Measurements from ENCODE around the gene RXRA.

GRCh38 chr9:134381272-134381661, 55.0 kb downstream of the RXRA start:
- TF ChIP-seq NFE2L2 (IDR thresholded peaks at IDR 0.05; ENCODE audit: low read depth, low read length): no peak
- TF ChIP-seq POLR2A (IDR thresholded peaks at IDR 0.05; ENCODE audit: low read depth, low read length): no peak
- no peak for TF ChIP-seq RFX5 (IDR thresholded peaks at IDR 0.05; ENCODE audit: low read depth, low read length)
- no peak for TF ChIP-seq USF2 (IDR thresholded peaks at IDR 0.05; ENCODE audit: low read depth, low read length)
- TF ChIP-seq CTCF (conservative IDR thresholded peaks at IDR 0.05; ENCODE audit: low read depth, low read length): no peak
- no peak for TF ChIP-seq BHLHE40 (IDR thresholded peaks at IDR 0.05; ENCODE audit: low read depth, low read length)
- no peak for TF ChIP-seq RAD21 (IDR thresholded peaks at IDR 0.05; ENCODE audit: low read length)
